ENCODE measurements around the gene TTC28. TPM values are rescaled to one million over a fixed set of nuclear protein-coding genes. Genes with fewer than 3 reads are reported as not detected.

Gene TTC28
- total RNA-seq, 4 donors from 2014 or later = 43.8 to 130 (median 92.0) TPM

DNA sequence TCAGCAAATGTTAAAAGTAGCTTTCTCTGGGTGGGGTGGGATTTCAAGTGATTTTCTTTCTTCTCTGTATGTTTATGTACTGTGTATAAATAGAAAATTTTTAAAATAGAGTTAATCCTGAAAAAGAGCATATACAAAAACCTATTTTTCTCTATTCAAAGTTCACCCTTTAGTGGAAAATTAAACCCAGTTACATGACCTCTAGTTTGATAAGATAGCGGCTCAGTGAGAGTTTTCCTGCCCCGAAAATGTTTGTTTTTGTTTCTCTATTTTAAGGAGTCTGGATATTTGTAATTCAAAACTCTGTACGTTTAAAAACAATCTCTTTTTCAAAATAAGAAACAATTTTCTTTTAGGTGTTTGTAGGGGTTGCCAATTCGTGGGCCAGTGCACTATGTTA, 718.5 kb downstream of the TTC28 start:
- TF ChIP-seq, protein P1, sequence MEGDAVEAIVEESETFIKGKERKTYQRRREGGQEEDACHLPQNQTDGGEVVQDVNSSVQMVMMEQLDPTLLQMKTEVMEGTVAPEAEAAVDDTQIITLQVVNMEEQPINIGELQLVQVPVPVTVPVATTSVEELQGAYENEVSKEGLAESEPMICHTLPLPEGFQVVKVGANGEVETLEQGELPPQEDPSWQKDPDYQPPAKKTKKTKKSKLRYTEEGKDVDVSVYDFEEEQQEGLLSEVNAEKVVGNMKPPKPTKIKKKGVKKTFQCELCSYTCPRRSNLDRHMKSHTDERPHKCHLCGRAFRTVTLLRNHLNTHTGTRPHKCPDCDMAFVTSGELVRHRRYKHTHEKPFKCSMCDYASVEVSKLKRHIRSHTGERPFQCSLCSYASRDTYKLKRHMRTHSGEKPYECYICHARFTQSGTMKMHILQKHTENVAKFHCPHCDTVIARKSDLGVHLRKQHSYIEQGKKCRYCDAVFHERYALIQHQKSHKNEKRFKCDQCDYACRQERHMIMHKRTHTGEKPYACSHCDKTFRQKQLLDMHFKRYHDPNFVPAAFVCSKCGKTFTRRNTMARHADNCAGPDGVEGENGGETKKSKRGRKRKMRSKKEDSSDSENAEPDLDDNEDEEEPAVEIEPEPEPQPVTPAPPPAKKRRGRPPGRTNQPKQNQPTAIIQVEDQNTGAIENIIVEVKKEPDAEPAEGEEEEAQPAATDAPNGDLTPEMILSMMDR (IDR thresholded peaks at IDR 0.05) = no peak
- TF ChIP-seq POLR2A (IDR thresholded peaks at IDR 0.05) = no peak
- Histone ChIP-seq H3K36me3 (no peaks in the 10 kb centered on the region), H3K9me3 (no peaks in the 10 kb centered on the region), H3K4me1 (no peaks in the 10 kb centered on the region), H3K27me3 (no peaks in the 10 kb centered on the region), H3K4me3 (no peak overlapping the region), H3K27ac (no peak overlapping the region)
- intact Hi-C loops (cut with DNase I; ENCODE audit: low total_unique reads) = no loop called here
- DNase-seq = no peak

DNA sequence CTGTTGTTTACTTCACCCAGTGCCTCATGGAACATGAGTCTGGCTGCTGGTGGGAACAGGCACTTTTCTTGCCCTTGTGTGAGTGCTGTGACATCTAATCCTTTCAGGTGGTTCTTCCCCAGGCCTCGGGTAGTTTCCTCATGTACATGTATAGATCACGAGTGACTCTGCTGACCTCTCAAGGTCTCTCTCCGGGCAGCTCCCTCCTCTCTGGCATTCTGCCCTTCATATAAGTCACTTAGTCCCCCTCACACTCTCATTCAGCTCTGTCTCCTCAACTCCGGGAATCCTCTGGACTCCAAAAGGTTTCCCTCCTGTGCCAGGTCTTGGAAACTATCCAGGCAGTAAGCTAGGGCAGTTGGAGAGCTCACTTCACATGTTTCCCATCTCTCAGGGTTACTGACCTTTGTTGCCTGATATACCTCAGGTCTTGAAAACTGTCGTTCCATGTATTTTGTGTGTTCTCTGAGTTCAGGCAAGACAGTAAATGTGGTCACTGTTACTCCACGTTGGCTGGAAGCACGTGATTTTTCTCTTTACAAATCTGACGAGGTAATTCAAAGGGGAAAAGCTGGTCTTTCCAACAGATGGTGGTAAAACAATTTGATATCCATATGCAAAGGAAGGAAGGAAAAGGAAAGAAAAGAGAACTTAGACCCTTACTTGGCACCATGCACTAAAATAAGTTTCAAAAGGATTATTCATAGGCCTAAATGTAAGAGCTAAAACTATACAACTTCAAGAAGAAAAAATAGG, 720.1 kb downstream of the TTC28 start:
- TF ChIP-seq, protein P1 (IDR thresholded peaks at IDR 0.05) = no peak
- TF ChIP-seq POLR2A (IDR thresholded peaks at IDR 0.05) = no peak
- Histone ChIP-seq H3K4me1 (no peaks in the 10 kb centered on the region), H3K9me3 (no peaks in the 10 kb centered on the region), H3K27me3 (no peaks in the 10 kb centered on the region), H3K27ac (no peak overlapping the region), H3K4me3 (no peak overlapping the region), H3K36me3 (no peaks in the 10 kb centered on the region)
- intact Hi-C loops (cut with DNase I; ENCODE audit: low total_unique reads) = no loop called here
- DNase-seq = no peak

DNA sequence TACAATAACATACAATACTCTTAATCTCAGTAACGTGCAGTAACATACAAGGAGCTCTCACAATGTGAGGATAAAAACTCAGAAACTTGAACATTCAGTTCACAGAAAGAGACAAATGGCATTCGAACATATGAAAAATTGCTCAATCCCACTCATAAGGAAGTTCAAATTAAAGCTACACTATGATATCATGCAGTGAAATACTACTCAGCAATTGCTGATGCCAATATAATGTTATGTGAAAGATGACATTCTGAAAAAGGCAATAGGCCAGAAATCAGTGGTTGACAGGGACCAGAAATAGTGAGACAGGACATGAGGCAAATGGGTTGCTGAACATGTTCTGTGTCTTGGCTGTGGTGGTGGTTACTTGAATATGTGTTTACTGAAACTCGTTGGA, 726.9 kb downstream of the TTC28 start:
- no peaks in the 10 kb centered on the region for H3K4me1 ChIP-seq
- H3K9me3 ChIP-seq = no peaks in the 10 kb centered on the region
- H3K27ac ChIP-seq = no peak overlapping the region
- intact Hi-C loops (cut with DNase I; ENCODE audit: low total_unique reads) = loop anchor here (2.0 kb wide), 1 partner anchor 50 kb away; no protein-coding TSS in a partner anchor
- TF ChIP-seq POLR2A (IDR thresholded peaks at IDR 0.05) = no peak
- TF ChIP-seq, protein P1 (IDR thresholded peaks at IDR 0.05) = no peak
- no peaks in the 10 kb centered on the region for H3K36me3 ChIP-seq
- H3K27me3 ChIP-seq = no peaks in the 10 kb centered on the region
- DNase-seq = no peak
- H3K4me3 ChIP-seq = no peak overlapping the region

DNA sequence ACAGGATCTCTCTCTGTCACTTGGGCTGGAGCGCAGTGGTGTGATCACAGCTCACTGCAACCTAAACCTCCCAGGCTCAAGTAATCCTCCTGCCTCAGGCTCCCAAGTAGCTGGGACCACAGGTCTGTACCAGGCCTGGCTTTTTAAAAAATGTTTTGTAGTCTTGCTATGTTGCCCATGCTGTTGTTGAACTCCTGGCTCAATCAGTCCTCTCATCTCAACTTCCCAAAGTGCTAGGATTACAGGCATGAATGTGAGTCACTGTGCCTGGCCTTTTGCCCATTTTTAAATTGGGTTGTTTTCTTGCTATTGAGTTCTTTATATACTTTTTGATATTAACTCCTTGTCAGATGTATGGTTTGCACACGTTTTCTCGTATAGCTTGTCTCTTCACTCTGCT, 727.5 kb downstream of the TTC28 start:
- Histone ChIP-seq H3K9me3 (no peaks in the 10 kb centered on the region), H3K27ac (no peak overlapping the region), H3K36me3 (no peaks in the 10 kb centered on the region), H3K4me1 (no peaks in the 10 kb centered on the region), H3K4me3 (no peak overlapping the region), H3K27me3 (no peaks in the 10 kb centered on the region)
- intact Hi-C loops (cut with DNase I; ENCODE audit: low total_unique reads) = loop anchor here (2.0 kb wide), 1 partner anchor 51 kb away; no protein-coding TSS in a partner anchor
- no peak for DNase-seq
- TF ChIP-seq, protein P1 (IDR thresholded peaks at IDR 0.05) = no peak
- no peak for TF ChIP-seq POLR2A (IDR thresholded peaks at IDR 0.05)

GRCh38 chr22:27949421-27949820, 730.2 kb downstream of the TTC28 start:
- TF ChIP-seq, protein P1 (IDR thresholded peaks at IDR 0.05) = no peak
- TF ChIP-seq POLR2A (IDR thresholded peaks at IDR 0.05) = no peak
- no peaks in the 10 kb centered on the region for H3K27me3 ChIP-seq
- no peak for DNase-seq
- no peak overlapping the region for H3K4me3 ChIP-seq
- intact Hi-C loops (cut with DNase I; ENCODE audit: low total_unique reads) = no loop called here
- no peaks in the 10 kb centered on the region for H3K4me1 ChIP-seq
- no peaks in the 10 kb centered on the region for H3K9me3 ChIP-seq
- no peak overlapping the region for H3K27ac ChIP-seq
- no peaks in the 10 kb centered on the region for H3K36me3 ChIP-seq

All from uterus (tissue), 4 donors.